Esophagus (tissue), 2 donors: ENCODE results near the gene PI4KA. TPM values are rescaled to one million over a fixed set of nuclear protein-coding genes. Genes with fewer than 3 reads are reported as not detected.
"Not testable (repeated sequence)": the region's sequence is repeated elsewhere in the genome, so short reads cannot be mapped to it uniquely, and the experiment has no call there.

Experiments used
- H3K27ac ChIP-seq, 2 donors: one replicate each; pipeline ENCODE4 v1.5.1; 2013; ENCODE audit warnings: low read depth in 2 of 2, mild to moderate bottlenecking in 2 of 2, inconsistent platforms in 1 of 2, low read length in 1 of 2, moderate library complexity in 1 of 2
- H3K27me3 ChIP-seq, 2 donors: one replicate each; pipeline ENCODE4 v1.6.1; 2013; ENCODE audit warnings: low read length in 2 of 2, control low read depth in 1 of 2, mild to moderate bottlenecking in 1 of 2; ENCODE audit not compliant: insufficient read depth in 2 of 2, control insufficient read depth in 1 of 2
- H3K36me3 ChIP-seq, 2 donors: one replicate each; pipeline ENCODE4 v1.6.1; 2013; ENCODE audit warnings: low read length in 1 of 2; ENCODE audit not compliant: control insufficient read depth in 2 of 2, insufficient read depth in 2 of 2
- H3K4me1 ChIP-seq, 2 donors: one replicate each; pipeline ENCODE4 v1.6.1; 2013; ENCODE audit warnings: low read length in 1 of 2; ENCODE audit not compliant: control insufficient read depth in 2 of 2, insufficient read depth in 2 of 2
- H3K4me3 ChIP-seq, 2 donors: one replicate each; pipeline ENCODE4 v1.5.1; 2013; ENCODE audit warnings: low read length in 2 of 2, mild to moderate bottlenecking in 2 of 2, low read depth in 1 of 2, moderate library complexity in 1 of 2
- H3K9me3 ChIP-seq, 2 donors: one replicate each; pipeline ENCODE4 v1.6.1; 2013; ENCODE audit warnings: mild to moderate bottlenecking in 2 of 2, low read depth in 1 of 2, low read length in 1 of 2, moderate library complexity in 1 of 2; ENCODE audit not compliant: control insufficient read depth in 2 of 2, insufficient read depth in 1 of 2
- WGBS, 2 donors: extraction: QIAGEN DNeasy Blood & Tissue Kit; methylation state at CpG; one replicate each; pipeline ENCODE4 v1.1.7; 2013; 5-methylcytosine and 5-hydroxymethylcytosine counted together
- polyA plus RNA-seq, 2 donors: library from polyadenylated mRNA; stranded (reverse); fragments of 200-250 nt; gene quantifications; one replicate each; pipeline ENCODE4 v1.2.3, GENCODE V29; 2013
- donor health status: healthy with polysubstance abuse.
- donor health status: Bipolar disorder and iron deficiency.

Gene PI4KA
- polyA plus RNA-seq, 2 donors: 21.4 to 22.8 TPM

DNA sequence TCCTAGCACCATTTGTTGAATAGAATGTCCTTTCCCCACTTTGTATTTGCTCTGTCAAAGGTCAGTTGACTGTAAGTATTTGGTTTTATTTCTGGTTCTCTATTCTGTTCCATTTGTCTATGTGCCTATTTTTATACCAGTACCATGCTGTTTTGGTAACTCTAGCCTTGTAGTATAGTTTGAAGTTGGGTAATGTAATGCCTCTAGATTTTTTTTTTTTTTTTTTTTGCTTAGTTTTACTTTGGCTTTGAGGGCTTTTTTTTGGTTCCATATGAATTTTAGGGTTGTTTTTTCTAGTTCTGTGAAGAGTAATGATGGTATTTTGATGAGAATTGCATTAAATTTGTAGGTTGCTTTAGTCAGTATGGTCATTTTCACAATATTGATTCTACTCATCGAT lies 183.0 kb downstream of the PI4KA start:
- not testable (repeated sequence) for H3K4me3 ChIP-seq, H3K27ac ChIP-seq, H3K4me1 ChIP-seq, H3K27me3 ChIP-seq, H3K9me3 ChIP-seq, H3K36me3 ChIP-seq
- WGBS, 2 donors: 90 to 98% methylated on average over 1 of the region's 1 CpG

DNA sequence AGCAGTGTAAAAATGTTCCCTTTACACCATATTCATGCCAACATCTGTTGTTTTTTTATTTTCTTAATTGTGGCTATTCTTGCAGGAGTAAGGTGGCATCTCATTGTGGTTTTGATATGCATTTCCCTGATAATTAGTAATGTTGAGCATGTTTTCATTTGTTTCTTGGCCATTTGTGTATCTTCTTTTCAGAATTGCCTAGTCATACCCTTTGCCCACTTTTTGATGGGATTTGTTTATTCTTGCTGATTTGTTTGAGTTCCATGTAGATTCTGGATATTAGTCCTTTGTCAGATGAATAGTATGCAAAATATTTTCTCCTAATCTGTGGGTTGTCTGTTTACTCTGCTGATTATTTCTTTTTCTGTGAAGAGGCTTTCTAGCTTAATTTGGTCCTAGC lies 183.6 kb downstream of the PI4KA start:
- no peak overlapping the region for H3K27ac ChIP-seq
- H3K36me3 ChIP-seq: no peaks in the 10 kb centered on the region
- H3K27me3 ChIP-seq: no peaks in the 10 kb centered on the region
- no peak overlapping the region for H3K4me3 ChIP-seq
- H3K4me1 ChIP-seq: no peaks in the 10 kb centered on the region
- H3K9me3 ChIP-seq: no peaks in the 10 kb centered on the region

DNA sequence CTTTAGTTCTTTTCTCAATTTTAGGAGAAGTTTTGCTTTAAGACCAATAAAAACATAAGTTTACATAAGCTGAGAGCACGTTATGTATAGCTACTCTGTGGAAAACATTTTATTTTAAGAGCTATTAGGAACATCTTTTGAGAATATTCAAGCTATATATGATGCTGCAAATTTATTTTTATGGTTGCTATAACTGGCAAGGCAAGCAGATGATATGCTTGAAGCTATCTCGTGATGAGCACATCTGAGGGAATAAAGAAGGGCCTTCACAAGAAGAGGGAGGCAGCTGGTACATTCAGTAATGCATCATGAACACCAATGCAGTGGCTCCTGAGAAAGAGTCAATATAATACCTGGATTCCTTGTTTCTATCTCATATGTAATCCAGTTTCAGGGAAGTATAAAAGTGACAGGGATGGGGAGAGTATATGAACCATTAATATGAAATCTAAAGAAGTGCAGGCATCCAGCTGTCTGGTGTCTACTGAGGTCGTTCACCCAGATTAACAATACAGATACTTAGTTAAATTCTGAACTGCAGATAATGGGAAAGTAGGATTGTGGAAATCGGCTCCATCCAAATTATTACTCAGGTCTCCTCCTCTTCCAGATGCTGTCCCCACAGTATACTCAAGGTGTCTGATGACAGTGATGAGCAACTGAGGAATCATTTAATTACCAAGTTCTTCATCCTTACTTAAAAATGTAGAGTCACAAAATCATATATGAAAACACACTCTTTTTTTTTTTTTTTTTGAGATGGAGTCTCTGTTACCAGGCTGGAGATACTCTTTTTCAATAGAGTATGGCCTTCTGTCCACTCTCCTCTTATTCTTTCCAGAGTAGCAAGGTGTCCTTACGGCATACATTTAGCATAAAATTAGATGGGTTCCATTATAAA lies 185.1 kb downstream of the PI4KA start:
- Histone ChIP-seq H3K9me3 (no peaks in the 10 kb centered on the region), H3K4me3 (no peak overlapping the region), H3K36me3 (no peaks in the 10 kb centered on the region), H3K27ac (no peak overlapping the region), H3K27me3 (no peaks in the 10 kb centered on the region), H3K4me1 (no peaks in the 10 kb centered on the region)
- WGBS, 2 donors: 69 to 74% methylated on average over 5 of the region's 5 CpGs

DNA sequence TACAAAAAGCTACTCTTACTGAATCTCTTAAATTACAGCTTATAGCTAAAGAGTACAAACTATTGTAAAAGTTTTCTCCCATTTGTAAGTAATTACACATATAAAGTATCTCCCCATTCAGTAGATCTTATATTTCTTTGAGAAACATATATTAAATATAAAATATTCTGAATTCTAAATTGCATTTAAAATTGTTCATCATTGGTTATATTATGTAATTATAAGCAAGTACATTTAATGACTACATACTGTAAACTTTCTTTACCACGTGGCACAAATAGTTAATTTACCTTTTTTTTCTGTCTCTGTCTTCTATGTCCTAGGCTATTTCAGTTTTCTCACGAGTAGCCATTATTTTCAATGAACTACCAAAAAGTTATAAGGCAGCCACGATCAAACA lies 185.9 kb downstream of the PI4KA start:
- no peak overlapping the region for H3K27ac ChIP-seq
- H3K4me1 ChIP-seq: no peaks in the 10 kb centered on the region
- WGBS, 2 donors: 72 to 80% methylated on average over 3 of the region's 3 CpGs
- H3K36me3 ChIP-seq: no peaks in the 10 kb centered on the region
- no peak overlapping the region for H3K4me3 ChIP-seq
- H3K27me3 ChIP-seq: no peaks in the 10 kb centered on the region
- H3K9me3 ChIP-seq: no peaks in the 10 kb centered on the region

DNA sequence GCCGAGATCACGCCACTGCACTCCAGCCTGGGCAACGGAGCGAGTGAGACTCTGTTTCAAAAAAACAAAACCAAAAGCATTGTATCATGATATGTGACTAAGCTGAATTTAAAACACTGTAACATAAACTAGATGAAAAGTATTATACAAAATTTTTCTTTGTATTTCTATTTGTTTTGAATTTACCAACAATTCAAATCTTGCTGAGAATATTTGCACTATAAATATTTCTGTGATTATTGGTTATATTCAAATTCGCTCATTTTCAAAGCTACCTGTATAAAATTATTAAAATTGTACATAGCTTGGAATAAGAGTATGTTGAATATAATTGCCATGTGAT lies 186.6 kb downstream of the PI4KA start:
- Histone ChIP-seq H3K9me3 (no peaks in the 10 kb centered on the region), H3K36me3 (no peaks in the 10 kb centered on the region), H3K4me1 (no peaks in the 10 kb centered on the region), H3K4me3 (no peak overlapping the region), H3K27ac (no peak overlapping the region), H3K27me3 (no peaks in the 10 kb centered on the region)
- 92 to 94% methylated on average over 5 of the region's 5 CpGs for WGBS, 2 donors

DNA sequence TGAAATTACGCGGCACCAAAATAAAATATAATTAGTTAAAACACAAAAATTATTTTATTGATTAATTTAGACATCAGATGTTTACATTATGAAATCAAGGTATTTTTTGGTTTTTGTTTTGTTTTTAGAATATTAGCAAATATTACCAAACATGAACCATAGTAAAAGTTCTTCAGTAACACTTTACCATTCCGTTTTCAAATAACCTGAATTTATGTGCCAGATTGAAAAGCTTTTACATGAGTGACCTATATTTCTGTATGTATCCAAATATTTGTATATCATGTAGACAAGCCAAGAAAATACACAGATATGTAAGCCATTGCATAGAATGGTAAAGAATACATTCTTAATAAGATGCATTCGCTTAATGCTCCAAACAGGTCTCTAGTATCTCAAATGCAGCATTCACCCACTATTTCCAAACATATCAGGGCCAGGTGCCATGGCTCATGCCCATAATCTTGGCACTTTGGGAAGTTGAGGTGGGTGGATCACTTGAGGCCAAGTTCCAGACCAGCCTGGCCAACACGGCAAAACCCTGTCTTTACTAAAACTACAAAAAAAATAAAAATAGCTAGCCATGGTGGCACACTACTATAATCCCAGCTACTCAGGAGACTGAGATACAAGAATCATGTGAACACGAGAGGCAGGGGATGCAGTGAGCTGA lies 187.1 kb downstream of the PI4KA start:
- H3K9me3 ChIP-seq: no peaks in the 10 kb centered on the region
- no peak overlapping the region for H3K27ac ChIP-seq
- H3K36me3 ChIP-seq: no peaks in the 10 kb centered on the region
- H3K4me1 ChIP-seq: no peaks in the 10 kb centered on the region
- H3K27me3 ChIP-seq: no peaks in the 10 kb centered on the region
- WGBS, 2 donors: 84 to 85% methylated on average over 6 of the region's 6 CpGs
- H3K4me3 ChIP-seq: no peak overlapping the region

DNA sequence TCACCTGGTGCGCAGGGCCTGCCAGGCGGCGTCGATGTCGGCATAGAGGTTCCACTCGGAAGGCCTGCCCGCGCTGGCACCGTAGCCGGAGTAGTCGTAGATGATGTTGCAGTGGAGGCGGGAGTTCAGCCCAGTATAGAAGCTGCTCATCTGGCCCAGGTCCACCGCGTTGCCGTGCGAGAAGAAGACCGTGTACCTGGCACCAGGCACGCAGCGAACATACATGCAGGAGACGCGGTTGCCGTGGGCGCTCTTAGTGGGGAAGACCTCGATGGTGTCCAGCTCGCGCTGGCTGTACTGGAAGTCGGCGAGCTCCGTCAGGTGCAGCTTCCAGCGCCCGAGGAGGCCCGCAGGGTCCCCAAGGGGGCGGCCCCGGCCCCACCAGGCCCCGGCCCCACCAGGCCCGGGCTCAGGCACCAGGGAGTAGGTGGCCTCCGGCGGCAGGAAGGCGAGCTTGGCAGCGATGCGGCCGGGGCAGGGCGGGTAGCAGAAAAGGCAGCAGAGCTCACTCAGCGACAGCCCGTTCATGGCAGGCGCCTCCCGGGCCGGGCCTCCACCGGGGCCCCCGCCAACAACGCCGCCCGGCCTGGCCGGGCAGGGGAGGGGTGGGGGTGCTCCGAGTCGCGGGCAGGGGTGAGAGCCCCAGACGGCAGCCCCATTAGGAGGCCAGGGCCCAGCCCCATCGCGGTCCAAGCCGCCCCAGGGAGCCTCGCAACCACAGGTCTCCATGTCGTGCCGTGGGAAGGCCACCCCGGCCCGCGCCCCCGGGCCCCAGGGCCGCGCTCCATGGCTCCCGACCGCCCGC lies 188.0 kb downstream of the PI4KA start:
- not testable (repeated sequence) for H3K27ac ChIP-seq, H3K36me3 ChIP-seq, H3K27me3 ChIP-seq, H3K9me3 ChIP-seq, H3K4me3 ChIP-seq, H3K4me1 ChIP-seq
- WGBS, 2 donors: 45 to 57% methylated on average over 50 to 73 of the region's 73 CpGs

DNA sequence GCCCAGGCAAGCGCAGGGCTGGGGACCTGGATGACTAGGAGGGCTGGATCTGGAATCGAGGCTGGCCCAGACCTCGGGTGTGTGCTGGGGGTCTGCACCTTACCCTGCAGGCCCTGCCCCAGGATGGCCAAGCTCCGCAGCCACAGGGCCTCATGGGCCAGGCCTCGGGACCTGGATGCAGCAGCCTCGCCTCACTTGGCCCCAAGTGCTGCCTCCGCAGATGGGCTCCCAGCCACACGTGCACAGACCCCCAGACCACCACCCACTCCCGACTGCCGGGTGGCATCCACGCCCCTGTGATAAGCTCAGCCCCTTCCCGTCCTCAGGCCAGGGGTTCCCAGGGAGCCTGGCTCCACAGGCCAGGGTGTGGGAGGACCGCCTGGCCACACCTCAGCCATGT lies 188.7 kb downstream of the PI4KA start:
- 85 to 87% methylated on average over 10 to 12 of the region's 13 CpGs for WGBS, 2 donors
- H3K27me3 ChIP-seq: not testable (repeated sequence)

DNA sequence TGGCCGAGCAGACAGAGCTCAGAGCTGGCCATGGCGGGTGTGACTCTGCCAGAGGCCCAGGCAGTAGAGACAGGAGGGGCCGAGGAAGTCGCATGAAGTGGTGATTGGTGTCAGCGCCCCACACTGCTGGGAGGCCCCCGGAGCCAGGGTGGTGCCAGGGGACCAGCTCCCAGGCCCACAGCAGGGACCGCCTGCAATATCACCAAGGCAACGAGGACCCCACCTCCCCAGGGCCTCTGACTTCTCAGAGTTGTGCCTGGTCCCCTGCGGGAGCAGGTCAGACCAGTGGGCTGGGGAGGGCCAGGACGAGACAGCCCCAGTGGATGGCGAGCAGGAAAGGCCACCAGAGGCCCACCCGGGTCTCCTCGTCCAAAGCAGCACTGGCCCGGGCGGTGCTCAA lies 189.1 kb downstream of the PI4KA start:
- not testable (repeated sequence) for H3K4me1 ChIP-seq, H3K4me3 ChIP-seq, H3K27me3 ChIP-seq, H3K27ac ChIP-seq, H3K9me3 ChIP-seq, H3K36me3 ChIP-seq
- WGBS, 2 donors: 76 to 88% methylated on average over 5 to 14 of the region's 15 CpGs

More for the DNA sequence above, 188.7 kb downstream of the PI4KA start:
- H3K4me3 ChIP-seq, H3K9me3 ChIP-seq, H3K36me3 ChIP-seq, H3K27ac ChIP-seq, H3K4me1 ChIP-seq: not testable (repeated sequence)
